Peyer's patch (tissue), 4 donors: ENCODE measurements around the gene PIR.

Experiments used
- POLR2A ChIP-seq, 2 donors: fragments of 450-650 bp; IDR thresholded peaks; one replicate each; pipeline ENCODE4 v1.5.1; 2017; ENCODE audit warnings: antibody characterized with exemption in 2 of 2, mild to moderate bottlenecking in 2 of 2, moderate library complexity in 2 of 2
- TF ChIP-seq, protein P1 (sequence below), 6 experiments: fragments of 450-650 bp in 4 of 6; fragments of 200-600 bp in 2 of 6; sonication (generic) in 1 of 6; IDR thresholded peaks; one replicate each; pipeline ENCODE4 v1.5.1; 2017 to 2019; ENCODE audit warnings: antibody characterized with exemption in 6 of 6, mild to moderate bottlenecking in 3 of 6, moderate library complexity in 1 of 6

DNA sequence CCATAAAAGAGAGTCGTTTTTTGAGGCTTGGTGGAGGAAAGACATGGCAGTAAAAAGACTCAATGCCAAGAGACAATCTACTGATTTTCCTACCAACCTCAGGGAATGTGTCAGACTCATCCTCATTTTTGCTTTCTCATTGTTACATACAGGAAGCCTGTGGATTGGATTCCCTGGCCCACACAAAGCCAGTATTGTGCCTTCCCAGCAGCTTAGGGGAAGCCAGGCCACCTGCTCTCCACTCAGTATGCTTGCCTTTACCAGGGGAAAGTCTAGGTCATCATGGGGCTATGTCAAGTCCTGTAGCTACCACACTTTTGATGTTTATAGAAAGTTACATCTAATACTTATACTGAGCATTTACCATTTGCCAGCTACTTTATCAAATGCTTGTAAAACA lies 18.4 kb upstream of the PIR start:
- no peak for TF ChIP-seq POLR2A (IDR thresholded peaks at IDR 0.05)
- TF ChIP-seq, protein P1, sequence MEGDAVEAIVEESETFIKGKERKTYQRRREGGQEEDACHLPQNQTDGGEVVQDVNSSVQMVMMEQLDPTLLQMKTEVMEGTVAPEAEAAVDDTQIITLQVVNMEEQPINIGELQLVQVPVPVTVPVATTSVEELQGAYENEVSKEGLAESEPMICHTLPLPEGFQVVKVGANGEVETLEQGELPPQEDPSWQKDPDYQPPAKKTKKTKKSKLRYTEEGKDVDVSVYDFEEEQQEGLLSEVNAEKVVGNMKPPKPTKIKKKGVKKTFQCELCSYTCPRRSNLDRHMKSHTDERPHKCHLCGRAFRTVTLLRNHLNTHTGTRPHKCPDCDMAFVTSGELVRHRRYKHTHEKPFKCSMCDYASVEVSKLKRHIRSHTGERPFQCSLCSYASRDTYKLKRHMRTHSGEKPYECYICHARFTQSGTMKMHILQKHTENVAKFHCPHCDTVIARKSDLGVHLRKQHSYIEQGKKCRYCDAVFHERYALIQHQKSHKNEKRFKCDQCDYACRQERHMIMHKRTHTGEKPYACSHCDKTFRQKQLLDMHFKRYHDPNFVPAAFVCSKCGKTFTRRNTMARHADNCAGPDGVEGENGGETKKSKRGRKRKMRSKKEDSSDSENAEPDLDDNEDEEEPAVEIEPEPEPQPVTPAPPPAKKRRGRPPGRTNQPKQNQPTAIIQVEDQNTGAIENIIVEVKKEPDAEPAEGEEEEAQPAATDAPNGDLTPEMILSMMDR (IDR thresholded peaks at IDR 0.05): no peak
